GM23338 (cell line): ENCODE results near the gene SHCBP1L. TPM values are rescaled to one million over a fixed set of nuclear protein-coding genes. Genes with fewer than 3 reads are reported as not detected.

Experiments used
- ATAC-seq: fragments of 200-7000 bp; cut with Tn5 transposase; 3 replicates; pipeline ENCODE4 v1.9.1; 2020
- DNase-seq: peaks from one replicate; pipeline ENCODE4 v3.0.0-alpha.2; 2015; ENCODE audit warnings: low spot score
- H2AFZ ChIP-seq: fragments of 200-600 bp; sonication (generic); 2 replicates; pipeline ENCODE4 v1.8.0; 2016; ENCODE audit warnings: antibody characterized with exemption, mild to moderate bottlenecking, moderate library complexity
- H3F3A ChIP-seq: fragments of 200-600 bp; sonication (generic); replicated peaks from 2 replicates; pipeline ENCODE4 v1.8.0; 2017; ENCODE audit warnings: antibody characterized with exemption, mixed run types, low read depth
- H3K27ac ChIP-seq: fragments of 200-600 bp; sonication (generic); 2 replicates; pipeline ENCODE4 v1.6.1; 2016; ENCODE audit warnings: low read depth
- H3K27me3 ChIP-seq: fragments of 200-600 bp; sonication (generic); 2 replicates; pipeline ENCODE4 v1.8.0; 2016; ENCODE audit warnings: mild to moderate bottlenecking, mixed run types, moderate library complexity; ENCODE audit not compliant: insufficient read depth
- H3K36me3 ChIP-seq: fragments of 200-600 bp; sonication (generic); 2 replicates; pipeline ENCODE4 v1.8.0; 2016; ENCODE audit warnings: mild to moderate bottlenecking; ENCODE audit not compliant: insufficient read depth
- H3K4me1 ChIP-seq: fragments of 200-600 bp; sonication (generic); 2 replicates; pipeline ENCODE4 v1.8.0; 2016; ENCODE audit warnings: mild to moderate bottlenecking, moderate library complexity; ENCODE audit not compliant: insufficient read depth
- H3K4me2 ChIP-seq: fragments of 200-600 bp; sonication (generic); 2 replicates; pipeline ENCODE4 v1.7.1; 2017; ENCODE audit warnings: mixed run types
- H3K4me3 ChIP-seq: fragments of 200-600 bp; sonication (generic); 2 replicates; pipeline ENCODE4 v1.6.1; 2016; ENCODE audit warnings: mixed run types
- H3K79me2 ChIP-seq: fragments of 200-600 bp; sonication (generic); replicated peaks from 2 replicates; pipeline ENCODE4 v1.8.0; 2017; ENCODE audit warnings: mild to moderate bottlenecking; ENCODE audit not compliant: insufficient read depth
- H3K9me2 ChIP-seq: fragments of 200-600 bp; sonication (generic); 2 replicates; pipeline ENCODE4 v1.8.0; 2017; ENCODE audit not compliant: insufficient read depth
- H4K20me1 ChIP-seq: fragments of 200-600 bp; sonication (generic); replicated peaks from 2 replicates; pipeline ENCODE4 v1.8.0; 2017; ENCODE audit warnings: mild to moderate bottlenecking; ENCODE audit not compliant: insufficient read depth
- H3K27ac Mint-ChIP-seq: 2 replicates; pipeline ENCODE4 v1.8.0; 2020; ENCODE audit warnings: inconsistent platforms, mild to moderate bottlenecking, moderate library complexity, mixed read lengths
- H3K27me3 Mint-ChIP-seq: 3 replicates; pipeline ENCODE4 v1.8.0; 2022; ENCODE audit warnings: low read depth, mild to moderate bottlenecking, moderate library complexity, mixed read lengths, inconsistent platforms; ENCODE audit not compliant: insufficient read depth, poor library complexity
- H3K36me3 Mint-ChIP-seq: 3 replicates; pipeline ENCODE4 v1.8.0; 2021; ENCODE audit warnings: low read depth, mild to moderate bottlenecking, inconsistent platforms, moderate library complexity, mixed read lengths
- H3K4me1 Mint-ChIP-seq: 3 replicates; pipeline ENCODE4 v1.8.0; 2020; ENCODE audit warnings: mild to moderate bottlenecking, inconsistent platforms, mixed read lengths
- H3K4me3 Mint-ChIP-seq: 3 replicates; pipeline ENCODE4 v1.8.0; 2021; ENCODE audit warnings: moderate library complexity, mild to moderate bottlenecking, inconsistent platforms, mixed read lengths
- H3K9me3 Mint-ChIP-seq: 3 replicates; pipeline ENCODE4 v1.8.0; 2020; ENCODE audit warnings: moderate library complexity, mild to moderate bottlenecking, inconsistent platforms, mixed read lengths
- CREB1 ChIP-seq: fragments of 250-450 bp; sonication (Bioruptor Pico); IDR thresholded peaks from 2 replicates; pipeline ENCODE4 v1.5.0; 2020; ENCODE audit warnings: low read depth, mild to moderate bottlenecking, moderate library complexity
- POLR2AphosphoS5 ChIP-seq: IDR thresholded peaks from 2 replicates; pipeline ENCODE4 v1.6.1; 2016; ENCODE audit warnings: antibody characterized with exemption, low read depth
- ZNF331 ChIP-seq: fragments of 250-450 bp; sonication (Bioruptor Pico); IDR thresholded peaks from 2 replicates; pipeline ENCODE4 v1.5.0; 2020; ENCODE audit warnings: low read depth, mild to moderate bottlenecking, moderate library complexity
- ZNF462 ChIP-seq: fragments of 250-450 bp; sonication (Bioruptor Pico); IDR thresholded peaks from 2 replicates; pipeline ENCODE4 v1.5.0; 2020; ENCODE audit warnings: mild to moderate bottlenecking, moderate library complexity
- polyA plus RNA-seq: library from polyadenylated mRNA; unstranded; fragments of >200 nt; fragmentation: Nextera tagmentation; extraction: Ambion mirVana; gene quantifications from 2 replicates; pipeline ENCODE4 v1.2.1, GENCODE V29; 2016
- total RNA-seq: library from RNA; depleted of rRNA; stranded (reverse); fragments of >200 nt; shearing (Covaris generic); gene quantifications from 2 replicates; pipeline ENCODE4 v1.2.3, GENCODE V29; 2014
- TF ChIP-seq, protein P1 (sequence below): IDR thresholded peaks from 2 replicates; pipeline ENCODE4 v1.6.1; 2016; ENCODE audit warnings: antibody characterized with exemption

SHCBP1L gene
- total and polyA plus RNA-seq, 2 experiments from 2014 or later: not detected

DNA sequence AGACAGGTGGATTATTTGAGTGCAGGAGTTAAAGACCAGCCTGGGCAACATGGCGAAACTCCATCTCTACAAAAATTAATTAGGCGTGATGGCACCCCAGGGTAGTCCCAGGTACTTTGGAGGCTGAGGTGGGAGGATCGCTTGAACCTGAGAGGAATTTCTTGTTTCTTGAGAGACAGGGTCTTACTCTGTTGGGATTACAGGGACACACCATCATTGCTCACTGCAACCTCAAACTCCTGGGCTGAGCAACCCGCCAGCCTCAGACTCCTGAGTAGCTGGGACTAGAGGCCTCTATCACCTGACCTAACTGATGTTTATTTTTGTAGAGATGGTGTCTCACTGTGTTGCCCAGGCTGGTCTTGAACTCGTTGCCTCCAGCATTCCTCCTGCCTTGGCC is 89.0 kb downstream of the SHCBP1L start:
- Histone ChIP-seq H3K4me2 (no peak overlapping the region), H4K20me1 (peaks cover 44% of the 10 kb centered on the region), H3K36me3 (peaks cover 97% of the 10 kb centered on the region), H2AFZ (no peak overlapping the region), H3K9me2 (no peaks in the 10 kb centered on the region), H3K79me2 (peaks cover 85% of the 10 kb centered on the region), H3K4me3 (no peak overlapping the region), H3K27me3 (no peaks in the 10 kb centered on the region), H3F3A (peaks cover 8% of the 10 kb centered on the region; the same call in 1 of the 2 replicates), H3K27ac (no peak overlapping the region), H3K4me1 (no peaks in the 10 kb centered on the region)
- DNase-seq: no peak
- Mint-ChIP-seq H3K4me3 (no peak overlapping the region), H3K27me3 (peaks cover 2% of the 10 kb centered on the region), H3K4me1 (no peaks in the 10 kb centered on the region), H3K9me3 (no peaks in the 10 kb centered on the region), H3K27ac (no peak overlapping the region), H3K36me3 (peaks cover 98% of the 10 kb centered on the region)
- TF ChIP-seq ZNF331 (CRISPR knock-in tag) (no peak), ZNF462 (CRISPR knock-in tag) (no peak)
- TF ChIP-seq, protein P1, sequence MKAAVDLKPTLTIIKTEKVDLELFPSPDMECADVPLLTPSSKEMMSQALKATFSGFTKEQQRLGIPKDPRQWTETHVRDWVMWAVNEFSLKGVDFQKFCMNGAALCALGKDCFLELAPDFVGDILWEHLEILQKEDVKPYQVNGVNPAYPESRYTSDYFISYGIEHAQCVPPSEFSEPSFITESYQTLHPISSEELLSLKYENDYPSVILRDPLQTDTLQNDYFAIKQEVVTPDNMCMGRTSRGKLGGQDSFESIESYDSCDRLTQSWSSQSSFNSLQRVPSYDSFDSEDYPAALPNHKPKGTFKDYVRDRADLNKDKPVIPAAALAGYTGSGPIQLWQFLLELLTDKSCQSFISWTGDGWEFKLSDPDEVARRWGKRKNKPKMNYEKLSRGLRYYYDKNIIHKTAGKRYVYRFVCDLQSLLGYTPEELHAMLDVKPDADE: no peak
- ATAC-seq: no peak; the same call in 2 of the 3 replicates

DNA sequence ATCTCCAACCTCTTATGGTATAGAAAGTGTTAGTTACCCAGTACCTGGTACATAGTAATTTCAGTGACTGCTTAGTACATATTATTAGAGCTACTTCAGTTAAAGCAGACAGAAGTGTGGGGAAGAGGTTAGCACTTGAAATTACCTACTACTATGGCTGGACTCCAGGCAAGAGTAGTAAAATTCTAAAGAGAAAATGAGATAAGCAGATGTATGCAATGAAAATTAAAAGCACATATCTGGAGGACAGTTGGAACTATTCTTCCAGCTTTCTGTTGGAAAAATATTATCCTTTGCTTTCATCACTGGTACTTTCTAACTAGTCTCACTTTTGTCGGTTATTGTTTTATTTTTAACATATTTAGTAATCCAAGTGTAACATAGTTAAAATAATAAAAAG is 90.1 kb downstream of the SHCBP1L start:
- Histone ChIP-seq H2AFZ (no peak overlapping the region), H3K79me2 (peaks cover 87% of the 10 kb centered on the region), H3F3A (peaks cover 7% of the 10 kb centered on the region; the same call in 1 of the 2 replicates), H3K9me2 (no peaks in the 10 kb centered on the region), H3K4me3 (no peak overlapping the region), H3K27me3 (no peaks in the 10 kb centered on the region), H3K27ac (no peak overlapping the region), H3K4me1 (no peaks in the 10 kb centered on the region), H4K20me1 (peaks cover 39% of the 10 kb centered on the region), H3K4me2 (no peak overlapping the region), H3K36me3 (peaks cover 99% of the 10 kb centered on the region)
- Mint-ChIP-seq H3K27me3 (peaks cover 2% of the 10 kb centered on the region), H3K4me1 (no peaks in the 10 kb centered on the region), H3K4me3 (no peak overlapping the region), H3K9me3 (no peaks in the 10 kb centered on the region), H3K27ac (no peak overlapping the region), H3K36me3 (peaks cover 98% of the 10 kb centered on the region)
- TF ChIP-seq ZNF331 (CRISPR knock-in tag) (no peak), POLR2AphosphoS5 (no peak), CREB1 (CRISPR knock-in tag) (no peak)
- DNase-seq: no peak
- ATAC-seq: no peak
